Ascending aorta (tissue), 2 donors: ENCODE measurements around the gene PVR. TPM values are rescaled to one million over a fixed set of nuclear protein-coding genes. Genes with fewer than 3 reads are reported as not detected.
A peak's percentile ranks its signal among the peaks of the same experiment; 100 is the strongest.

Experiments used
- DNase-seq, 2 donors: peaks; one replicate each; pipeline ENCODE4 v3.0.0-alpha.2; 2019; ENCODE audit warnings: low spot score in 2 of 2
- H3K27ac ChIP-seq, 2 donors: fragments of 200-600 bp; sonication (generic); one replicate each; pipeline ENCODE4 v1.5.1; 2016 to 2017; ENCODE audit warnings: mild to moderate bottlenecking in 1 of 2
- H3K27me3 ChIP-seq: fragments of 200-600 bp; sonication (generic); one replicate; pipeline ENCODE4 v1.5.1; 2017
- H3K36me3 ChIP-seq, 2 donors: fragments of 200-600 bp; sonication (generic); one replicate each; pipeline ENCODE4 v1.5.1; 2016
- H3K4me1 ChIP-seq, 2 donors: fragments of 200-600 bp; sonication (generic); one replicate each; pipeline ENCODE4 v1.5.1; 2016 to 2017; ENCODE audit warnings: mild to moderate bottlenecking in 1 of 2
- H3K4me3 ChIP-seq, 2 donors: fragments of 200-600 bp; sonication (generic); one replicate each; pipeline ENCODE4 v1.5.1; 2016 to 2017; ENCODE audit warnings: mild to moderate bottlenecking in 1 of 2
- H3K9me3 ChIP-seq, 2 donors: fragments of 200-600 bp; sonication (generic); one replicate each; pipeline ENCODE4 v1.5.1; 2016
- intact Hi-C: fragments of 100-400 bp; cut with DNase I; formaldehyde crosslinking; loops from one replicate; pipeline ENCODE4 v1.15.1; 2023
- total RNA-seq: library from RNA; depleted of rRNA; stranded (reverse); fragments of >200 nt; gene quantifications from one replicate; pipeline ENCODE4 v1.1.0, GENCODE V29; 2016
- TF ChIP-seq, protein P1 (sequence below), 3 experiments: fragments of 200-600 bp in 2 of 3; fragments of 450-650 bp in 1 of 3; sonication (generic) in 2 of 3; IDR thresholded peaks; one replicate each; pipeline ENCODE4 v1.5.1; 2016 to 2019; ENCODE audit warnings: antibody characterized with exemption in 3 of 3, mild to moderate bottlenecking in 1 of 3, moderate library complexity in 1 of 3

Gene PVR
- total RNA-seq, 1 donor from 2014 or later, result 61.4 TPM

DNA sequence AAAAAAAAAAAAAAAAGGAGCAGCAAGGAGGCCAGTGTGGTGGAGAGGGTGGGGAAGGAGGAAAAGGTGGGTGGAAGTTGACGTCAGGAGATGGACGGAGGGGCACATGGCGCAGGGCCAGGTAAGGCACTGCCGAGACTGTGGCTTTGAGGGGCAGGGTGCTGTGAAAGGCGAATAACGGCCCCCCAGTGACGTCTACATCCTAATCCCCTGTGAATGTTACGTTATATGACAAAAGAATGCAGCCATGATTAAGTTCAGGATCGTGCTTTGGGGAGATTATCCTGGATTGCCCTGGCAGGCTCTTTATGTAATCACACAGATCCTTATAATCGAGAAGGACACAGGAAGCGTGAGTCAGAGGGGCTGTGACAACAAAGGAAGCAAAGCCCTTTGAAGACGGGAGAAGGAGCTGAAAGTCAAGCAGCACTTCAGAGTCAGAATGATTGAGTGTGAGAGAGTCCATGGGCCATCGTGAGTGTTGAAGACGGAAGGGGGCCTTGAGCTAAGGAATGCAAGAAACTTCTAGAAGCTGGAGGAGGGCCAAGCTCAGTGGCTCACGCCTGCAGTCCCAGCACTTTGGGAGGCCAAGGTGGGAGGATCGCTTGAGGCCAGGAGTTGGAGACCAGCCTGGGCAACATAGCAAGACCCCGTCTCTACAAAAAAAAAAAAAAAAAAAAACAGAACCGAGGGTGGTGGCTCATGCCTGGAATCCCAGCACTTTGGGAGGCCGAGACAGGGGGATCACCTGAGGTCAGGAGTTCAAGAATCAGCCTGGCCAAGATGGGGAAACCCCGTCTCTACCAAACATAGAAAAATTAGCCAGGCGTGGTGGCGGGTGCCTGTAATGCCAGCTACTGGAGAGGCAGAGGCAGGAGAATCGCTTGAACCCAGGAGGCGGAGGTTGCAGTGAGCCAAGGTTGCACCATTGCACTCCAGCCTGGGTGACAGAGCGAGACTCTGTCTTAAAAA is 41.5 kb downstream of the PVR start:
- Histone ChIP-seq H3K4me3 (no peak overlapping the region), H3K9me3 (no peaks in the 10 kb centered on the region), H3K27ac (peak overlapping the region in 1 of 2 donors; percentile 25), H3K4me1 (peaks cover 0 to 6% of the 10 kb centered on the region in 2 donors), H3K36me3 (peaks cover 8 to 10% of the 10 kb centered on the region in 2 donors), H3K27me3 (no peaks in the 10 kb centered on the region)
- TF ChIP-seq, protein P1, sequence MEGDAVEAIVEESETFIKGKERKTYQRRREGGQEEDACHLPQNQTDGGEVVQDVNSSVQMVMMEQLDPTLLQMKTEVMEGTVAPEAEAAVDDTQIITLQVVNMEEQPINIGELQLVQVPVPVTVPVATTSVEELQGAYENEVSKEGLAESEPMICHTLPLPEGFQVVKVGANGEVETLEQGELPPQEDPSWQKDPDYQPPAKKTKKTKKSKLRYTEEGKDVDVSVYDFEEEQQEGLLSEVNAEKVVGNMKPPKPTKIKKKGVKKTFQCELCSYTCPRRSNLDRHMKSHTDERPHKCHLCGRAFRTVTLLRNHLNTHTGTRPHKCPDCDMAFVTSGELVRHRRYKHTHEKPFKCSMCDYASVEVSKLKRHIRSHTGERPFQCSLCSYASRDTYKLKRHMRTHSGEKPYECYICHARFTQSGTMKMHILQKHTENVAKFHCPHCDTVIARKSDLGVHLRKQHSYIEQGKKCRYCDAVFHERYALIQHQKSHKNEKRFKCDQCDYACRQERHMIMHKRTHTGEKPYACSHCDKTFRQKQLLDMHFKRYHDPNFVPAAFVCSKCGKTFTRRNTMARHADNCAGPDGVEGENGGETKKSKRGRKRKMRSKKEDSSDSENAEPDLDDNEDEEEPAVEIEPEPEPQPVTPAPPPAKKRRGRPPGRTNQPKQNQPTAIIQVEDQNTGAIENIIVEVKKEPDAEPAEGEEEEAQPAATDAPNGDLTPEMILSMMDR (IDR thresholded peaks at IDR 0.05), result no peak
- peak in 1 of 2 donors; percentile 69 for DNase-seq
- intact Hi-C loops, result no loop called here

DNA sequence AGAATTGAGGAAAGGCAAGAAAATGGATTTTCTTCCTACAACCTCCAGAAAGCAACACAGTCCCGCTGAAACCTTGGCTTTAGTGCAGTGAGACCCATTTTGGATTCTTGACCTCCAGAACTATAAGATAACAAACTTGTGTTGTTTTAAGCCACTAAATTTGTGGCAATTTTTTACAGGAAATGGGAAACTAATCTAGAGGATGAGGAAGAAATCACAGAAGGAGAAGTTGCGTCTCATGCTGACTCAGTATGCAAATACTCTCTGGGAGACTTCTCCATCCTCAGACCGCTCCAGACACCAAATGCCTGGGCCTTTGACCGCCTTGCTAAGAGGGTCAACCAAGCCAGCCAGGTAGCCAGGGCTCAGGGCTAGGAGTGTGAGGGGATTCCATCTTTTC is 42.2 kb downstream of the PVR start:
- Histone ChIP-seq H3K36me3 (peaks cover 1 to 3% of the 10 kb centered on the region in 2 donors), H3K27ac (no peak overlapping the region), H3K9me3 (no peaks in the 10 kb centered on the region), H3K4me1 (peaks cover 0 to 6% of the 10 kb centered on the region in 2 donors), H3K27me3 (no peaks in the 10 kb centered on the region), H3K4me3 (no peak overlapping the region)
- DNase-seq, result no peak
- TF ChIP-seq, protein P1 (IDR thresholded peaks at IDR 0.05), result no peak
- intact Hi-C loops, result no loop called here

DNA sequence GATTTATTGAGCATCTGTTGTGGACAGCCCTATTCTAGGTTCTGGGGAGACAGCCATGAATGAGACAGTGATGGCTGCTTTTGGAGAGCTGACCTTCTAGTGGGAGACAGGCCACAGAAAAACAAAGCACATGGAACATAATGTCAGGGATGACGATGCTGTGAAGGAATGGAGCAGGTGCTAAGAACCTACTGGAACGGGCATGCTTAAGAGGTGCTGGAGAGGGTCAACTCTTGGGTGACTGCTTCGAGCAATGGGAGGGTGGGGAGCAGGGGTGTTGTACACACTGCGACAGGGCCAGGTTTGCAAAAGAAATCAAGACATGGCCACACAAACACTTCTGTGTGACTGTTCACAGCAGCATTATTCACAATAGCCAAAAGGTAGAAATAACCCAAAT is 43.2 kb downstream of the PVR start:
- TF ChIP-seq, protein P1 (IDR thresholded peaks at IDR 0.05), result no peak
- Histone ChIP-seq H3K9me3 (no peaks in the 10 kb centered on the region), H3K36me3 (no peaks in the 10 kb centered on the region), H3K27me3 (no peaks in the 10 kb centered on the region), H3K4me3 (no peak overlapping the region), H3K27ac (no peak overlapping the region), H3K4me1 (peaks cover 0 to 8% of the 10 kb centered on the region in 2 donors)
- intact Hi-C loops, result no loop called here
- no peak for DNase-seq

DNA sequence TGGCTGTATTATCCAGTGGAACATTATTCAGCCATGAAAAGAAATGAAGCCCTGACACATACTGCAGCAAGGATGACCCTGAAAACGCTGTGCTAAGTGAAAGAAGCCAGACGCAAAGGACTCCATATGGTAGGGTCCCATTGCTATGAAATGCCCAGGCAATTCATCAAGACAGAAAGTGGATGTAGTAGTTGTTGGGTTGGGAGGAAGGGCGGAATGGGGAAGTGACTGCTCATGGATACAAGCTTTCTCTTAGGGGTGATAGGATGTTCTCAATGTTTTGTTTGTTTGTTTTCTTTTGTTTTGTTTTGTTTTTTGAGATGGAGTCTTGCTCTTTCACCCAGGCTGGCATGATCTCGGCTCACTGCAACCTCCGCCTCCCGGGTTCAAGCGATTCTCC is 44.2 kb downstream of the PVR start:
- Histone ChIP-seq H3K4me3 (no peak overlapping the region), H3K27me3 (no peaks in the 10 kb centered on the region), H3K27ac (no peak overlapping the region), H3K36me3 (no peaks in the 10 kb centered on the region), H3K9me3 (no peaks in the 10 kb centered on the region), H3K4me1 (peaks cover 0 to 12% of the 10 kb centered on the region in 2 donors)
- TF ChIP-seq, protein P1 (IDR thresholded peaks at IDR 0.05), result no peak
- no peak for DNase-seq
- intact Hi-C loops, result loop anchor here (2.0 kb wide), 1 partner anchor 37 kb away; no protein-coding TSS in a partner anchor

DNA sequence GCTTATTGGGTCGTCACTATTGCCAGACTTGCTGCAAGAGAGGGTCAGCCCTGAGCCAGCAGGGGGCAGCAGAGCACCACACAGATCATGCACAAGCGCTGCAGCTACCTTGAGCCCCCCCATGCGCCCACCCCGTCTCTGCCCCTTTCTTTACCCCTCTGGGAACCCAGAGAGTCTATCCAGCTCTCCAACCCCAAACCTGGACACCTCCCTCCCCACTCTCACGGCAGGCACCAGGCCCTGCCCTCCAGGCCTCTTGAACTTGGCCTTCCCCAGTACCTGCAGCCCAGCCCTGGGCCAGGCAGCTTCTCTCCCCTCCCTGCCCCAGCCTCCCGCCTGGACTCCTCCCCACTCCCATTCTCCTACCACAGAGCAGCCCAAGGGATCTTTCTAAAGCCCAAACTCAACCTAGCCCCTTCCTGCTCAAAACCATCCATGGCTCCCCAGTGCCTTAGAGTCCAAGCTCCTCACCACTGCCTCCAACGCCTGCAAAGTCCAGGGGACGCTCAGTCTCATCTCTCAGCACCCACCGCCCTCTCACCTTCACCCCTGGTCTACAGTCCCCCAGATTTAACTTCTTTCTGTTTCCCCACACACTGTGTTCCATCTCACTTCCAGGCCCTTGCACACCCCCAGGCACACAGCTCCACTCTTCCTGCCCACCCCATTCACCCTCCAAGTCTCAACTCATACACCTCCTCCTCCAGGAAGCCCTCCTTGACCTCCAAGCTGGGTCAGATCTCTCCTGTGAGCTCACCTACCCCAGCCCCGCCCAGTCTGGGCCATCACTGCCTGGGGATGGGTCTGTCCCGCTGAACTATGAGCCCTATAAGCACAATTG is 45.8 kb downstream of the PVR start:
- Histone ChIP-seq H3K4me1 (peaks cover 0 to 12% of the 10 kb centered on the region in 2 donors), H3K27me3 (no peaks in the 10 kb centered on the region), H3K4me3 (no peak overlapping the region), H3K9me3 (no peaks in the 10 kb centered on the region), H3K36me3 (no peaks in the 10 kb centered on the region), H3K27ac (no peak overlapping the region)
- peak in 1 of 2 donors; percentile 80 for DNase-seq
- intact Hi-C loops, result loop anchor here (1.0 to 5.0 kb wide), 4 partner anchors 29 to 81 kb away; no protein-coding TSS in a partner anchor
- TF ChIP-seq, protein P1 (IDR thresholded peaks at IDR 0.05), result peak; percentile 91 to 95 (median 91)
